H1 (cell line): ENCODE measurements around the gene CDC42EP5. TPM values are rescaled to one million over a fixed set of nuclear protein-coding genes. Genes with fewer than 3 reads are reported as not detected.

Experiments used
- CTCF ChIA-PET: fragments of 300-600 bp; sonication (Branson Sonifier 250); formaldehyde crosslinking; loops from one replicate; lab custom pipeline; 2021; ENCODE audit not compliant: partially characterized antibody; lab: Charles Lee
- POLR2A ChIA-PET: fragments of 300-600 bp; sonication (Branson Sonifier 250); formaldehyde crosslinking; loops from one replicate; lab custom pipeline; 2021; ENCODE audit warnings: inconsistent platforms; ENCODE audit not compliant: partially characterized antibody; lab: Charles Lee
- DNase-seq, 2 experiments: peaks; one replicate each; pipeline versions ENCODE4 v3.0.0 to v3.0.0-alpha.2; 2010 to 2022; ENCODE audit warnings: low spot score in 2 of 2, low read depth in 1 of 2, mixed read lengths in 1 of 2
- FAIRE-seq: peaks from 2 replicates; lab custom pipeline; 2011; peaks lifted over from hg19 to GRCh38; lab: Jason Lieb, UNC
- H2AFZ ChIP-seq: 2 replicates; pipeline ENCODE4 v1.8.1; 2012; ENCODE audit warnings: low read length, inconsistent platforms
- H2AK5ac ChIP-seq: 2 replicates; pipeline ENCODE4 v1.6.1; 2013; ENCODE audit warnings: low read depth, low read length
- H2BK120ac ChIP-seq: replicated peaks from 2 replicates; pipeline ENCODE3; 2013; ENCODE audit warnings: low read depth, low read length, inconsistent platforms
- H2BK12ac ChIP-seq: 2 replicates; pipeline ENCODE4 v1.6.1; 2013; ENCODE audit warnings: low read depth, low read length
- H2BK15ac ChIP-seq: 2 replicates; pipeline ENCODE4 v1.6.1; 2013; ENCODE audit warnings: low read length
- H2BK20ac ChIP-seq: 2 replicates; pipeline ENCODE4 v1.6.1; 2013; ENCODE audit warnings: low read length
- H2BK5ac ChIP-seq: 2 replicates; pipeline ENCODE4 v1.6.1; 2013; ENCODE audit warnings: low read depth, low read length
- H3K14ac ChIP-seq: 2 replicates; pipeline ENCODE4 v1.6.1; 2013; ENCODE audit warnings: inconsistent platforms; ENCODE audit not compliant: insufficient read length
- H3K18ac ChIP-seq: 2 replicates; pipeline ENCODE4 v1.6.1; 2013; ENCODE audit warnings: low read length; ENCODE audit errors: extremely low read depth
- H3K23ac ChIP-seq: 2 replicates; pipeline ENCODE4 v1.6.1; 2013; ENCODE audit warnings: inconsistent platforms; ENCODE audit not compliant: insufficient read length
- H3K23me2 ChIP-seq: 2 replicates; pipeline ENCODE4 v1.6.1; 2013; ENCODE audit warnings: low read depth, low read length
- H3K27ac ChIP-seq: 2 replicates; pipeline ENCODE4 v1.6.1; 2011; ENCODE audit warnings: low read depth, low read length, inconsistent platforms
- H3K27me3 ChIP-seq, 4 experiments: replicated peaks in 1 of 4; 1 replicate in 1 of 4; 2 replicates in 3 of 4; pipeline versions ENCODE4 v1.6.1 to v1.8.1; 2011 to 2013; ENCODE audit warnings: low read length in 3 of 4, mild to moderate bottlenecking in 3 of 4, inconsistent platforms in 2 of 4, mixed read lengths in 2 of 4, moderate library complexity in 1 of 4; ENCODE audit not compliant: control insufficient read depth in 3 of 4, insufficient read depth in 3 of 4; ENCODE audit errors: extremely low read depth in 1 of 4
- H3K36me3 ChIP-seq, 4 experiments: 2 replicates each; pipeline versions ENCODE4 v1.6.1 to v1.8.1; 2011 to 2013; ENCODE audit warnings: mild to moderate bottlenecking in 4 of 4, low read length in 3 of 4, moderate library complexity in 2 of 4, control low read depth in 1 of 4, inconsistent platforms in 1 of 4; ENCODE audit not compliant: insufficient read depth in 4 of 4, control insufficient read depth in 2 of 4
- H3K4ac ChIP-seq: replicated peaks from 2 replicates; pipeline ENCODE3; 2013; ENCODE audit warnings: low read length, low read depth, mixed read lengths, inconsistent platforms; ENCODE audit not compliant: insufficient read length
- H3K4me1 ChIP-seq, 4 experiments: replicated peaks in 1 of 4; 1 replicate in 1 of 4; 2 replicates in 3 of 4; pipeline versions ENCODE4 v1.6.1 to v1.8.1; 2011 to 2013; ENCODE audit warnings: low read length in 3 of 4, inconsistent platforms in 2 of 4, mixed read lengths in 1 of 4; ENCODE audit not compliant: insufficient read depth in 4 of 4, control insufficient read depth in 3 of 4
- H3K4me2 ChIP-seq, 2 experiments: 2 replicates each; pipeline versions ENCODE4 v1.6.1 to v1.8.1; 2011 to 2013; ENCODE audit warnings: low read depth in 2 of 2, low read length in 2 of 2, control low read depth in 1 of 2, inconsistent platforms in 1 of 2, mild to moderate bottlenecking in 1 of 2; ENCODE audit not compliant: insufficient read depth in 1 of 2
- H3K4me3 ChIP-seq, 4 experiments: fragments of 200-600, 300-600 bp in 1 of 4; sonication (generic), shearing (Covaris generic), sonication (Bioruptor Twin) in 1 of 4; 2 replicates each; pipeline versions ENCODE4 v1.5.1 to v1.8.1; 2011 to 2016; ENCODE audit warnings: low read length in 4 of 4, low read depth in 3 of 4, control low read depth in 2 of 4, inconsistent platforms in 2 of 4, mild to moderate bottlenecking in 2 of 4, mixed read lengths in 1 of 4, moderate library complexity in 1 of 4; ENCODE audit not compliant: insufficient read depth in 2 of 4; ENCODE audit errors: extremely low read depth in 1 of 4
- H3K56ac ChIP-seq: replicated peaks from 2 replicates; pipeline ENCODE3; 2013; ENCODE audit warnings: low read depth, mild to moderate bottlenecking, mixed read lengths, low read length, inconsistent platforms; ENCODE audit not compliant: insufficient read length
- H3K79me1 ChIP-seq: 2 replicates; pipeline ENCODE4 v1.6.1; 2013; ENCODE audit warnings: low read depth, low read length, control low read depth
- H3K79me2 ChIP-seq, 2 experiments: 2 replicates each; pipeline versions ENCODE4 v1.6.1 to v1.8.1; 2012 to 2013; ENCODE audit warnings: low read length in 2 of 2, mild to moderate bottlenecking in 2 of 2, inconsistent platforms in 1 of 2; ENCODE audit not compliant: insufficient read depth in 2 of 2, control insufficient read depth in 1 of 2
- H3K9ac ChIP-seq, 4 experiments: replicated peaks in 1 of 4; 1 replicate in 1 of 4; 2 replicates in 3 of 4; pipeline versions ENCODE4 v1.6.1 to v1.8.1; 2011 to 2013; ENCODE audit warnings: low read depth in 3 of 4, low read length in 3 of 4, control low read depth in 2 of 4, mild to moderate bottlenecking in 2 of 4, moderate library complexity in 2 of 4, inconsistent platforms in 1 of 4; ENCODE audit errors: extremely low read depth in 1 of 4
- H3K9me3 ChIP-seq, 2 experiments: 2 replicates each; pipeline versions ENCODE4 v1.6.1 to v1.8.1; 2012 to 2013; ENCODE audit warnings: mild to moderate bottlenecking in 2 of 2, moderate library complexity in 2 of 2, control low read depth in 1 of 2, inconsistent platforms in 1 of 2, low read depth in 1 of 2, low read length in 1 of 2, mixed read lengths in 1 of 2; ENCODE audit not compliant: insufficient read depth in 2 of 2
- H4K20me1 ChIP-seq, 2 experiments: replicated peaks in 1 of 2; 2 replicates each; pipeline versions ENCODE3 to v1.8.1; 2011 to 2013; ENCODE audit warnings: inconsistent platforms in 2 of 2, low read length in 2 of 2, mild to moderate bottlenecking in 1 of 2; ENCODE audit not compliant: insufficient read depth in 2 of 2, control insufficient read depth in 1 of 2
- H4K5ac ChIP-seq: 2 replicates; pipeline ENCODE4 v1.6.1; 2013; ENCODE audit warnings: low read length, low read depth, mixed read lengths, inconsistent platforms; ENCODE audit not compliant: insufficient read length
- H4K8ac ChIP-seq: 2 replicates; pipeline ENCODE4 v1.8.0; 2013; ENCODE audit warnings: mild to moderate bottlenecking, moderate library complexity, low read length, inconsistent platforms; ENCODE audit not compliant: insufficient read depth; ENCODE audit errors: extremely low read depth
- H4K91ac ChIP-seq: replicated peaks from 2 replicates; pipeline ENCODE3; 2013; ENCODE audit warnings: low read length, mixed read lengths, inconsistent platforms; ENCODE audit not compliant: insufficient read length
- ATF2 ChIP-seq: IDR thresholded peaks from 2 replicates; pipeline ENCODE4 v1.6.1; 2012; ENCODE audit warnings: low read length, inconsistent platforms
- BACH1 ChIP-seq: IDR thresholded peaks from 2 replicates; pipeline ENCODE4 v1.6.1; 2012; ENCODE audit warnings: low read length, improper control_type of control experiment
- KDM4A ChIP-seq: IDR thresholded peaks from one replicate; pipeline ENCODE4 v1.7.1; 2012; ENCODE audit warnings: low read depth, mild to moderate bottlenecking, moderate library complexity, low read length, inconsistent platforms; ENCODE audit not compliant: severe bottlenecking
- MAFK ChIP-seq: IDR thresholded peaks from 2 replicates; pipeline ENCODE4 v1.6.1; 2012; ENCODE audit warnings: low read depth, mild to moderate bottlenecking, improper control_type of control experiment, low read length
- POLR2A ChIP-seq, 2 experiments: IDR thresholded peaks; 1 replicate in 1 of 2; 2 replicates in 1 of 2; pipeline ENCODE4 v1.6.1; 2011; ENCODE audit warnings: low read depth in 2 of 2, low read length in 2 of 2, mild to moderate bottlenecking in 2 of 2; ENCODE audit errors: control extremely low read depth in 1 of 2
- POU5F1 ChIP-seq: IDR thresholded peaks from 2 replicates; pipeline ENCODE4 v1.6.1; 2011; ENCODE audit warnings: low read depth, mild to moderate bottlenecking, low read length, moderate library complexity
- RXRA ChIP-seq: IDR thresholded peaks from 2 replicates; pipeline ENCODE4 v1.6.1; 2011; ENCODE audit warnings: low read depth, mild to moderate bottlenecking, low read length, moderate library complexity; ENCODE audit not compliant: insufficient read depth
- SIX5 ChIP-seq: IDR thresholded peaks from 2 replicates; pipeline ENCODE4 v1.6.1; 2011; ENCODE audit warnings: mild to moderate bottlenecking, low read depth, low read length
- YY1 ChIP-seq: IDR thresholded peaks from 2 replicates; pipeline ENCODE4 v1.6.1; 2011; ENCODE audit warnings: low read depth, mild to moderate bottlenecking, low read length
- ZNF274 ChIP-seq: IDR thresholded peaks from 2 replicates; pipeline ENCODE4 v1.7.0; 2012; ENCODE audit warnings: low read length, borderline replicate concordance; ENCODE audit errors: extremely low read depth
- WGBS, 2 experiments: shearing (Covaris generic) in 1 of 2; methylation state at CpG; one replicate each; pipeline versions ENCODE4 v1.1.6 to v1.1.7; 2013 to 2015; ENCODE audit warnings: low lambda C conversion rate in 2 of 2, mixed read lengths in 2 of 2, inconsistent platforms in 1 of 2, low coverage in 1 of 2, missing lambda C conversion rate in 1 of 2; ENCODE audit not compliant: insufficient replicate concordance in 2 of 2, insufficient coverage in 1 of 2, insufficient read length in 1 of 2; ENCODE audit errors: extremely low coverage in 1 of 2, missing lambda C conversion rate in 1 of 2; 5-methylcytosine and 5-hydroxymethylcytosine counted together
- polyA plus RNA-seq, 7 experiments: library from polyadenylated mRNA; depleted of rRNA in 3 of 7; stranded (reverse) in 5 of 7; unstranded in 2 of 7; fragments of >200 nt in 5 of 7; fragments of 200-250 nt in 2 of 7; gene quantifications; 1 replicate in 5 of 7; 2 replicates in 1 of 7; 4 replicates in 1 of 7; pipeline versions ENCODE4 v1.2.1 to v1.2.3, GENCODE V29; 2011 to 2013; ENCODE audit warnings: missing spikeins in 2 of 7, mixed read lengths in 2 of 7
- total RNA-seq: library from RNA; stranded (reverse); fragmentation: NEBNext Ultra II Directional; extraction: Animal tissue kit (Norgen Biotek cat#: 25700); gene quantifications from 2 replicates; pipeline ENCODE4 v1.2.1, GENCODE V29; 2021

The CDC42EP5 gene
- total and polyA plus RNA-seq, 2 of the 8 experiments (the other 6 are each of a cell fraction or from before 2014, with no cell fraction given) = 1.8 to 2.1 TPM

- Histone ChIP-seq H2BK20ac (no peak overlapping the region), H2AK5ac (no peak overlapping the region), H3K36me3 (no peaks in the 10 kb centered on the region), H3K9me3 (peaks cover 54 to 92% of the 10 kb centered on the region in 2 experiments), H3K4ac (no peak overlapping the region), H3K27me3 (no peaks in the 10 kb centered on the region), H3K79me2 (no peaks in the 10 kb centered on the region), H3K4me1 (no peaks in the 10 kb centered on the region), H2BK12ac (no peak overlapping the region), H3K56ac (no peak overlapping the region), H3K18ac (no peak overlapping the region), H4K5ac (no peak overlapping the region), H3K4me3 (no peak overlapping the region), H2BK15ac (no peak overlapping the region), H4K8ac (no peak overlapping the region)
- ChIA-PET CTCF (interaction anchor here (0.6 to 1.2 kb wide), 2 partner anchors 11 to 153 kb away, joined by 3 to 4 read pairs; no protein-coding TSS in a partner anchor), POLR2A (interaction anchor here (0.7 kb wide), 1 partner anchor 107 kb away, joined by 3 read pairs; the partner anchor contains the start of gene TTYH1)
- DNase-seq = no peak
- WGBS, 2 experiments = 67% methylated on average over 4 of the region's 6 CpGs; no CpG with 5 or more reads in 1 of the 2 experiments
- no peak for TF ChIP-seq YY1
- TF ChIP-seq BACH1 = no peak
- TF ChIP-seq POLR2A (IDR thresholded peaks at IDR 0.05; ENCODE audit: control extremely low read depth in 1 of 2, low read depth in 2 of 2, low read length in 2 of 2) = no peak
- no peak for TF ChIP-seq ATF2
- TF ChIP-seq POU5F1 = no peak
- no peak for TF ChIP-seq SIX5
- TF ChIP-seq MAFK = no peak
- no peak for TF ChIP-seq RXRA
- no peak for TF ChIP-seq KDM4A
- no peak for TF ChIP-seq ZNF274
- TF ChIP-seq, all 59 proteins: peak for 0
- Histone ChIP-seq H3K9ac (no peak overlapping the region), H2BK120ac (no peak overlapping the region), H3K27ac (no peak overlapping the region), H4K91ac (no peak overlapping the region), H3K14ac (no peak overlapping the region), H2AFZ (no peak overlapping the region), H4K20me1 (no peaks in the 10 kb centered on the region), H2BK5ac (no peak overlapping the region), H3K23ac (no peak overlapping the region), H3K4me2 (no peak overlapping the region), H3K23me2 (no peaks in the 10 kb centered on the region), H3K79me1 (no peaks in the 10 kb centered on the region)
- FAIRE-seq = no peak
These were observed 48.9 kb upstream of the CDC42EP5 start for GRCh38 chr19:54521860-54522513.
